Erythroblast (primary cell): Measurements from ENCODE around the gene CALML4.

Experiments used
- GATA1 ChIP-seq: IDR thresholded peaks from 2 replicates; pipeline ENCODE4 v1.6.1; 2011; ENCODE audit warnings: low read depth, mild to moderate bottlenecking, control low read depth, low read length, moderate library complexity
- POLR2A ChIP-seq: IDR thresholded peaks from 2 replicates; pipeline ENCODE4 v1.6.1; 2011; ENCODE audit warnings: mild to moderate bottlenecking, low read length

DNA sequence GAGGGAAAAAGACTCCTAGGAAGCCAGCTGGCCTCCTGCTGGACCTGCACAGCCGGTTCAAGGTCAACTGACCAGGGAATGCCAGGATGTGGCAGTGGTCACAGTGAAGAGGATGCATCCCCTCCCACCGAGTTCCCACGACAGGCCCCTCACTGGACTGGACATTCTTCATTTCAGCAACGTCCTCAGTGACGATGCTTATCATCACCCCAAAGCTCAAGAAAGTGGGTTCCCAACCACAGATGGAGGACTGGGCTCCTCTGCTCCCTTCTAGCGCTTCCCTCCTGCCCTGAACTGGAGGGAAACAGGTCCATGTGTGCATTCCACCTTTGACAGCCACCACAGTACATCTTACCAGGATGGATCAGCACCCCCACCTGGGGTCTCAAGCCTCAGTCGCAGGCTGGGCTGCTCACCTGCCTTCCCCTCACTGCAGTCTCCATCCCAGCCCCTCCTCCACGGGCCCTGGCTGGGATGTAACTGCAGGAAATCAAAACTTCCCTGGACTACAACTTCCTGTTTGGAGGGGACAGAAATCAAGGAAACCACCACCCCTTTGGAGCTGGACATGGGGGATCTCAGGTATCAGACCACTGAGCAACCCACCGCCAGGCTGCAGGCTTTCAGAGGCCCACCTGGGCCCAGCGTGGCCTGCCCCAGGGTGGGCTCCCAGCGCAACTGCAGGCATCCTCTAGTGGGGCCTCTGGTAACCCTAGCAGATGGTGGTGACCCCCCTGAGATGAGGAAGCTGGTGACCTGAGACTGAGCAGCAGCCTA lies 7.3 kb downstream of the CALML4 start:
- TF ChIP-seq POLR2A (no peak), GATA1 (no peak)
